Measurements from ENCODE around the gene ZNF319.
"Not testable (repeated sequence)": the region's sequence is repeated elsewhere in the genome, so short reads cannot be mapped to it uniquely, and the experiment has no call there.

The ZNF319 gene

DNA sequence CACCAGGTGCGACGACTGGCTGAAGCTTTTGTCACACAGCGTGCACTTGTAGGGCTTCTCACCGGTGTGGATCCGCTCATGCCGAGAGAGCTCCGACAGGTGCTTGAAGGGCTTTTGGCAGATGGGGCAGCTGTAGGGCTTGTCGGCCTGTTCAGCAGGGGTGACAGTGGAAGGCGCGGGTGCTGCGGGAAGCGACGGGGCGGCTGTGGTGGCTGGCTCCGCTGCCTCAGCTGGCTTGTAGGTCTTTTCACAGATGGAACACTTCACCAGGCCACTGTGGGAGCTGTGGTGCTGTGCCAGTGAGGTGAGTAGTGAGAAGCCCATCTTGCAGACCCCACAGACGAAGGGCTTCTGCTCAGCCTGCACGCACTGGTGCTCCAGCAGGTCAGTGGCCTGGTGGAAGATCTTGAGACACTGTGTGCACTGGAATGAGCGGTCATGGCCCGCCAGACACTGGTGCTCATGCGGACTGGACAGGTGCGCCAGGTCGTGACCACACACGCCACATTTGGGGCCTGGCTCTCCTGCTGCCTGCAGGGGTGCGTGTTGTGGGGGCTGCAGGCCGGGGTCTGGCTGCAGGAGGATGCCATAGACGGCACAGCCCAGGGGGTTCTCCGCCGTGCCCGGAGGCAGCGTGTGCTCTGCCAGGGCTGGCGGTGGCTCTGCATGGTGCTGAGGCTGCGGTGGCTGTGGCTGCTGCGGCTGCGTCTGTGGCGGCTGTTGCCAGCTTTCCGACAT is 2.8 kb downstream of the ZNF319 start:
- no peak for DNase-seq (ENCODE audit: low read depth)

DNA sequence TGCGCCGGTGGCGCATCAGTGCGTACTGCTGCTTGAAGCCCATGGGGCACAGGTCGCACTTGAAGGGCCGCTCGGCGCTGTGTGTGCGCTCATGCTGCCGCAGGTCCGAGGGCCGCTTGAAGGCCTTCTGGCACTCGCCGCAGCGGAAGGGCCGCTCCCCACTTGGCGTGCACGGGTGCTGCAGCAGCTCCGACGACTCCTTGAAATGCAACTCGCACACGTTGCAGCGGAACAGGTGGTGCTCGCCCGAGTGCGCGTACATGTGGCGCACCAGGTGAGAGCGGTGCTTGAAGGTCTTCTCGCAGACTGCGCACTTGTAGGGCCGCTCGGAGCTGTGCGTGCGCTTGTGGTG is 3.3 kb downstream of the ZNF319 start:
- no peak for DNase-seq (ENCODE audit: low read depth)

DNA sequence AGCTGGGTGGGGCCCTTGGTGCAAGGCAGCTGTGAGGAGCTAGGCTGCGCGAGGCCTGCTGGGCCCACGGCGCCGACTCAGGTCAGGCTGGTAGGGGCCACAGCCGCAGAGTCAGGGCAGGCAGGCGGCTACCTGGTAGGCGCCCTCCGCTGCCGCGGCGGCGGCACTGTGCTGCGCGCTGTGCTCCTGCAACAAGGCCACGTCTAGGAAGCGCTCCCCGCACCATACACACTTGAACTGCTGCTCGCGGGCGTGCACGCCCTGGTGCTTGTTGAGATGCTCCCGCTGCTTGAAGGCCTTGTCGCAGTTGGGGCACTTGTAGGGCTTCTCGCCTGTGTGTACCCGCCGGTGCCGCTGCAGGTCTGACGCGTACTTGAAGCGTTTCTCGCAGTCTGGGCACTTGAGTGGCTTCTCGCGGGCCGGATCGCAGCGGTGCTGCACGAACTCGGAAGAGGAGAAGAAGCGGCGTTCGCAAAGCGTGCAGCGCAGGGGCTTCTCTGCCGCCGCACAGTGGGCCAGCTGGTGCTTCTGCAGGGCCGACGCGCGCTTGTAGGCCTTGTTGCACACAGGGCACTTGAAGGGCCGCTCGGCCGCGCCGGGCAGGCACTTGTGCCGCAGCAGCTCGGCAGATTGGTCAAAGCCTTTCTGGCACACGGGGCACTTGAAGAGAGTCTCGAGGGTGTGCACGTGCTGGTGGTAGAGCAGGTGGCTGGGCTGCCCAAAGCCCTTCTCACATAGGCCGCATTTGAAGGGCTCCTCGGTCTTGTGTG is 3.9 kb downstream of the ZNF319 start:
- DNase-seq (ENCODE audit: low read depth) = no peak

DNA sequence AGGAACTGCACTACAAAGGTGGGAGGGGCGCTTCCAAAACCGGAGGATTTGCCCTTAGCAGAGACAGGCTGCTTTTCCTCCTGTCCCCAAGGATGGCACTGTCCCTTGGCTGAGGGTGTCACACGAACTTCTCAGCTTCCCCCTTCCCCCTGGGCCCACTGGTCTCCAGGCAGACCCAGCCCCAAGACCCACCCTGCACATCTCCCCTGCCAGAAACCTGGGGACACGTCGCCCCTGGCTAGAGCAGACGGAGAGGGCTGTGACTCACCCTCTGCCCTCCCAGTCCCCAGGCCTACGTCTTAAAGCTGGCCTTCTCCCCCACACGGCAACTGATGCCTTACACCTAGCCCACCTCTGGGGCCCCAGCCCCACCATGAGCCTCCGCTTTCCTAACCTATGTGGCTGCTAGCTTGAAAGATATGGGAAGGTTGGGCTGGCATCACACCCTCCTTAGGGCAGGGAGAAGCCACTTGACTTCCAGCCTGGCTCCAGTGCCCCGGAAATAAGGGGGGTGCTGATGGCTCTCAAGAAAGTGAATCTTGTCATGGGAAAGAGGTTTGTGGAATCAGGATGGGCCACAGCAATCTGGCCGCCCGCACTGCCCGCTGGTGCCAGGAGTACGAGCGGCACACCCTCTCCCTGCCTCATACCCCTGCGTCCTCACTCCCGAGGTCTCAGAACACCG is 4.6 kb downstream of the ZNF319 start:
- DNase-seq (ENCODE audit: low read depth) = no peak

DNA sequence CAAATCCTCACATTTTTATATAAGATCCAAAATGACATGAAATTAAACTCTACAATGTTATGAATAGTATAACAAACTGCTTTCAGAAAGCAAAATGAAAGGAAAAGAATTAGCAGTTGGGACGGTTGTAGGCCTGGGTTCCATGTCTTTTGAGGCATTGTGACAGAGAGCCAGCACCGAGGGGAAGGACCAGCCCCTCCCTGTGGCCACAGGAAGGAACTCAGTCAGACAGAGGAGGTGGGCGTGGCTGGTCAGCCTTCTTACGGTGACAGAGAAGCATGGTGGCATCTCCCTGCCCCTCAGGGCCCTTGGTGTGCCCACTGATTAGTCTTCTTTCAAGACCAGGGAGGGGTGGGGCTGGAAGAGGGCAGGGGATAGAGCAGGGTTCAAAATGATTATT is 5.7 kb downstream of the ZNF319 start:
- no peak for DNase-seq (ENCODE audit: low read depth)

DNA sequence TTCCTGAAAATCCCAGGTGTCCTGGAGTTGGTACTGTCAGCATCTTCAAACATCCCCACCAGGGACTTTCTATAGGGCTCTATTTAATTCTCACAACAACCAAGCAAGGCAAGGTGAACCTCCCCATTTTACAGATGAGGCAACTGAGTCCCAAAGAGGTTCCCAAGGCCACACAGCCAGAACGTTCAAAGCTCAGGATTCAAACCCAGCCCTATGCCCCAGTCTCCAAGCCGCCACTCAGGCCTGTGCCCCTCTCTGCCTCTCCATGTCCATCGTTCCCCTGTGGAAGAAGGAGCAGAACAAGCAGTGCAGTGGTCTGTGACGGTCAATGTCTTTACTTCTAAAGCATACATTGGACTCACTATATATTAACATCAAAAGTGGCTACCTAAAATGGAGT is 6.1 kb downstream of the ZNF319 start:
- DNase-seq (ENCODE audit: low read depth) = no peak

DNA sequence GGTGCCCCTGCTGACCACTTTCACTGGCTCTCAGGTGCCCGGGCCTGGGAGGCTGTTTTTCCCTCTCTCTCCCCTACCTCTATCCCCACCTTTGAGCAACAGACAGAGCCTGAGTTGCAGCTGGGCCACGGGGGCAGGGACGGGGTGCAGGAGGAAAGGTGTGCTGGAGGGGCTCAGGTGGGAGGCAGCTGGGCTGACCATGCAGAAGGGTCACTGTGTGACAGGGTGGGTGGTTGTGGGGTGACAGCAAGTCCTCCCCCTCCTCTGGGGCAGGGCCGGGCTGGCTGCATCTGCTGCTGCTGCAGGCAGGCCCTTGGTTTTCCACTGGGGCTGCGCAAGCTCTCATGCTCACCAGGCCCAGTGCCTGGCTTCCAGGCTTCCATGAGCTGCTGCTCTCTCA is 6.6 kb downstream of the ZNF319 start:
- no peak for DNase-seq (ENCODE audit: low read depth)

DNA sequence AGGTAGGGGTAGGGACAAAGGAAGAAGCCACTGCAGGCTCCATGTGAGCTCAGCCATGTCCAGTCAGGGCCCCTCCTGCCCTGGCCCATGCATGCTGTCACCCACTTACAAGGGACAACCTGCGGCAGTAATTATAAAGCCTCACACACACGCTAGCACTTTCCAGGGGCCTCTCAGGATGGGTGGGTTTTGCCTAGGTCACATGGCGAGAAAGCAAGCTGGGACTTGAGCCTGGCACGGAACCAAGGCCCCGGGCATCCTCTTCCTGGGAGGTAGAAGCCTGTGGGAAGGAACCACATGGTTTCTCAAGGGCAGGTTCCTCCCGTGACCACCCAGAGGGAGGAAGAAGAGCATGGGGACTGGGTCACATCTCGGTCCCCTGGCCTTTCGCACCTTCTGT is 7.0 kb downstream of the ZNF319 start:
- DNase-seq (ENCODE audit: low read depth) = no peak

DNA sequence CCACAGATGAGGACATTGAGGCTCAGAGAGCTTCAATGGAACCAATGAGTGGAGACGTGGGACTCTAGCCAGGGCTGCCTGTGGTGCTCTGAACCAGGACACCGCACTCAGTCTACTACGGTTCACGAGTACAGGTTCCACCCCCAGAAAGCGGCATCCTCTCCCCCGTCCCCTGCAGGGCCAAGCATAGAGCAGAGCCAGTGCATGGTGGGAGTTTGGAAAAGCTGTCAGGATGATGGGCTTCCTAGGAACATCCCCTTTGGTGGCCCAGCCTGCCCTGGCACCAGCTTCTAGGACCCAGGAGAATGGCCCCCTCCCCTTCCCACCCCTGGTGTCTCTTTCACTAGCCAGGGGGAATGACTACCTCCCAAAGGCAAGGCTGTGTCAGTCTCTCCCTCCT is 8.4 kb downstream of the ZNF319 start:
- DNase-seq (ENCODE audit: low read depth) = no peak

DNA sequence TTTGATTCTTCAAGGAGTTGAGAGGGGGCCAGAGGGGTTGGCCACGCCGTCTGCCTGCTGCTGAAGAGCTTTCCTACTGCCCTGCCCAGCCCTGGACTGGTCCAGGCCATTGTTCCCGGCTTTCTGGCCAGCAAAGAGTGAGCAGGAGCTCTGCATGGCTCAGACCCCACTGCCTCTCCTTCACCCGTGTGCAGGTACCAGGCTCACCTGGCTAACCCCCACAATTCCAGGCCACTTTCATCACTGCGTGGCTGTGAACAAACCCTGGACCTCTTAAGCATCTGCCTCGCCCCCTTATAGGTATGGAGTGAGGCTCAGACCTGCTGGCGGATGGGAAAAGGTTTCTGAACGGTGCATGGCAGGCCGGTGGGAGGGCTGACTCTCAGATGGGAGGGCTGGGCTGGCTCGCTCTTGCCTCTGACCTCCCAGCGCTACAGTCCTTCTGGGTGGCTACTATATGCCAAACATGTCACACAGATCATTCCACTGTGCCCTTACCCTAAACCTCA is 8.9 kb downstream of the ZNF319 start:
- no peak for DNase-seq (ENCODE audit: low read depth)

DNA sequence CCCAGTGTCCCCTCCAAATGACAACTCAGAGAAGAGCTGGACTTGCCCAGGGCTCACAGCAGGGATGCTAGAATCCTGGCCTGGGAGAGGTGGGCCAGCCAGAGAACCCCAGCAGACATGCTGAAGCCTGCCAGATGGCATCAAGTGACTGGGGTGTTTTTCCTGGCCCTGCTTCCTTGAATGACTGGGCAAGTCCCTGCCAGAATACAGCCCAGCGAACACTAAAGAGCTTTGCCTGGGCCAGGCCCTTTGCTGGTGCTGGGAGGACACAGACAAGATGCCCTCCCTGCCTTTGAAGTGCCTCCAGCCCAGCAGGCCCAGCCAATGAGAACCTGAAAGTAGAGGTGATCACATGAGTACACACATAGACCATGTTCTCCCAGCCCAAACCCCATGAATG is 11.5 kb downstream of the ZNF319 start:
- no peak for DNase-seq (ENCODE audit: low read depth)

DNA sequence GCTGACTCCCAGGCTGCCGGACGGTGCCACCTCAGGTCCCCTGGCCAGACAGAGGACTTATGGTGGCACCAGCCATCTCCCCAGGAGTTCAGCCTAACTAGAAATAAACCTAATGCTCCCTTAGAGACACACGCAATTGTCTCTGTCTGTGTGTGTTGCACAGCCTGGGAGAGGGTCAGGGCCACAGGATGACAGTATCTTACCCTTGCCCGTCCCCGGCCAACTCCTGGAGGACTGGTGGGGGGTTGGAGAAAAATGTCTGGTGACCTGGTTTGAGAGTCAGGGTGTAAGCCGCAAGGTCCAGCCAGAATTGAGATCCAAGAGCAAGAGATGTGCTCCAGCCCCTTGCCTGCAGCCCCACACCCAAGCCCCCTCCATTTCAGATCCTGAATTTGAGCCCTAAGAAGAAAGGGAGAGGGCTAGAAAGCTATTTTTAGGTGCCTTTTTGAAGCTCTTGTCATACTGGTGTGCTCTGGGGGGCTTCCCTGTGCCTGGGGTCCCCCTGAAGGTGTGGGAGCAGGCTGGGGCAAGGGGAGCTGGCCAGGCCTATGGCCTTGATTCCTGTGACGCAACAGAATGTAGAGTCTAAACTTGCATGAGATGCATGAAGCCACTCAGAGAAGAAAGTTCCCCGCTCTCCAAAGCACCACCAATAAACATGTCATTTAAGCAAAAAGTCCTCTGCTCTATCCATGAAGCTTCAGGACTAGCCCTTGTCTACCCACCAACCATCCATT is 12.9 kb downstream of the ZNF319 start:
- no peak for DNase-seq (ENCODE audit: low read depth)

DNA sequence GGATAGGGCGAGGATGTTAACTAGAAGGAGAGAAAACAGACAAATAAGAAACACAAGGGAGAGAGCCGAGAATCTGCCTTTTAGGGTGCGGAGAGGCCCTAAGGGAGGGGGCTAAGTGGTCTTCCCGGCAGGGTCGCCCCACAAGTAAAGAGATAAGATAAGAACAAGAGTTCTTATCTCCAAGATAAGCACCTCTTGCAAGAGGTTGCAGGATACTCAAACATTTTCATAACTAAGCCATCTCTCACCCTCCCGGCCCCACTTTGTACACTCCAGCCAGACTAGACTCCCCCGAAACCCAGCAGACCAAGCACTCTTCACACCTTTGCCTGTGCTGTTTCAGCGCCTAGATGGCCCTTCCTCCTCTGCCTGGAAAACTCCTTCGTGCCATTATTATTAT is 14.3 kb downstream of the ZNF319 start:
- no peak for DNase-seq (ENCODE audit: low read depth)

DNA sequence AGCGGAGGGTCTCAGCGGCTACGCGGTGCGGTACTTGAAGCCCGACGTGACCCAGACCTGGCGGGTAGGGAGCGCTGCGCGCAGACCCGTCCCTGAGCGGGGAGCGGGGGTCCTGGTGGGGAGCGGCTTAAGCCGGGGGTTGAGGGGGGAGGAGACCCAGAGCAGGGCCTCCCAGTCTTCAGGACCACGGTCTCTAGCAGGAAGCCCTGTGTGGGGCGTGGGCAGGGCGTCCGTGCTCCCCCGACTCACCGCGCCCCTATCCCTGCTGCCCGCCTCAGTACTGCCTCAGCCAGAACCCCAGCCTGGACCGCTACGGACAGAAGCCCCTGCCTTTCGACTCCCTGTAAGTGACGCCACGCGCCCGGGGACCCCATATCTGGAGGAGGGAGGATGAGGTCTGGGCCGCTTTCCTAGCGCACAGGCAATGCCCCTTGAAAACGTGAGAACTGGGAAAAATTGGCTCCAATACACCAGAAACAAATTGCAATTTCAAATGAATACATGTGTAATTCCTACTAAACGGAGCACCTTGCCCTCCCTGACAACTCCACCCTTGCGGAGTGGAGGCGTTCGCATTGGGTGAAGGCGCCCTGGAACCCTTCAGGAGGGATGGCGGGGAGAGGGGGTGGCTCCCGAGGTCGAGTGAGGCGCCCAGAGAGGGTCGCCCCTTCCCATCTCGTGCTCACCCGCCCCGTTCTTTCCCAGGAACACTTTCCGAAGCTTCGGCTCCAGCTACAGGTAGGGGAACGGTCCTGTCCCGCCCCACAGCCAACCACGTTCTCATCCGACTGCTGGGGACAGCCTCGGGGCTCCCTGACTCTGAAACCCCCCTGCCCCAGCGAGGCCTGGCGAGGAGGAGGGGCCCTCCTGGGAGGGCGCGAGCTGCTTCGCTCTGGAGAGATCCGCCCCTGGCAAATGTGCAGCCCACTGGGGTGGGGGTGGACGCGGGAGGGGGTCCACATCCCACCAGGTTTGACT is 15.0 kb downstream of the ZNF319 start:
- no peak for DNase-seq (ENCODE audit: low read depth)

DNA sequence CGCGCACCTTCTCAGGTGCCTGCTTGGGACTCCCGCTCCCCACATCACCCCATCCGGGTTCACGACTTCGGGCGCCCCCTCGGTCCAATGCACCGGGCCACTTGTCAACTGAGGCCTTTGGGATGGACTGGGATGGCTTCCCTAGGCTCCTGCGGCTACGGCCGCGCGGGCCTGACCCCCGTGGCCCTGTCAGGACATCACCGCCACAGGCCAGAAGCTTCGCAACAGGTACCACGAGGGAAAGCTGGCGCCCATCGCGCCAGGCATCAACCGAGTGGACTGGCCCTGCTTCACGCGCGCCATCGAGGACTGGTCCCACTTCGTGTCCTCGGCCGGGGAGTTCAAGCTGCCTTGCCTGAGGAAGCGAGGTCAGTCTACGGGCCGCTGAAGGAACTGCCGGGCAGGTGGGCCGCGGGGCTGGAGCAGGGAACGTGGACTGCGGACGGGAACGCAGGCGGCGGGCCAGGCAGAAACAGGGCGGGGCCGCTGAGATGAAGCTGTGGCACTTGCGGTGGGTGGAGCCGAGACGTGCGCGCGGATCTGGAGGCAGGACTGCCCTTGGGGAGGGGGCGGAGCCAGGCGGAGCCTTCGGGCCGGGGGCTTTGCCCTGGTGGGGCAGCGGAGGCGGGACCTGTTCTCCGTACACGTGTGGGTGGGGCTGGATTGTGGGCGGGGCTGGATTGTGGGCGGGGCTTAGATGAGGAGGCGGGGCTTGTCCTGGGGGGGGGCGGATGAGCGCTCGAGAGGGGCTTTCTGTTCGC is 15.8 kb downstream of the ZNF319 start:
- DNase-seq (ENCODE audit: low read depth) = no peak

DNA sequence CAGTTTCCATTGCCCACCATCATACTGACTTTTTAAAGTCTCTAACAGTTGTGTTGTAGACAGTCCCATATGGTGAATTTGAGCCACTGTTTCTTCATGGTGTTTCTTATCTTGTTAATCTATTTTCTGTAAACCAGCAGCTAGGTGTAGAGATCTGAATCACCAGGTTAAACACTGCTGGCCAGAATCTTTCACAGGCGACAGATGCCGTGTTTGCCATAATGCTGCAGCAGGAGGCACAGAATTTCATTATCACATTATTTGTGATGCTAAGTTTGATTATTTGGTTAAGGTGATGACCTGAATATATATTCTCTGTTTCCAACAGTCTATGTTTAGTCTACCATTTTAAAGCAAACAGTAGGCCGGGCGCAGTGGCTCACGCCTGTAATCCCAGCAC is 18.1 kb downstream of the ZNF319 start:
- DNase-seq (ENCODE audit: low read depth) = no peak

DNA sequence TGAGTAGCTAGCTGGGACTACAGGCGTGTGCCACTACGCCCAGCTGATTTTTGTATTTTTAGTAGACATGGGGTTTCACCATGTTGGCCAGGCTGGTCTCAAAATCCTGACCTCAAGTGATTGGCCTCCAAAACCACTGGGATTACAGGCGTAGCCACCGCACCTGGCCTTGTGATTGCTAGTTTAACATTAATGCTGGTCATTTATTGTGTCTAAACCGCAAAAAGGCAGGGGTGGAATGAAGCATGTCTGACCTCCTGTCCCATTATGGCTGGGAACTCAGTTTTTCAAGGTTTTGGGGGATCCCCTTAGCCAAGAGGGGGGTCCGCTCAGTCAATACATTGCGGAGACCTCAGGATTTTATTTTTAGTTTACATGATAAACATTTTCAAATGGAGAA is 18.8 kb downstream of the ZNF319 start:
- DNase-seq (ENCODE audit: low read depth) = no peak

DNA sequence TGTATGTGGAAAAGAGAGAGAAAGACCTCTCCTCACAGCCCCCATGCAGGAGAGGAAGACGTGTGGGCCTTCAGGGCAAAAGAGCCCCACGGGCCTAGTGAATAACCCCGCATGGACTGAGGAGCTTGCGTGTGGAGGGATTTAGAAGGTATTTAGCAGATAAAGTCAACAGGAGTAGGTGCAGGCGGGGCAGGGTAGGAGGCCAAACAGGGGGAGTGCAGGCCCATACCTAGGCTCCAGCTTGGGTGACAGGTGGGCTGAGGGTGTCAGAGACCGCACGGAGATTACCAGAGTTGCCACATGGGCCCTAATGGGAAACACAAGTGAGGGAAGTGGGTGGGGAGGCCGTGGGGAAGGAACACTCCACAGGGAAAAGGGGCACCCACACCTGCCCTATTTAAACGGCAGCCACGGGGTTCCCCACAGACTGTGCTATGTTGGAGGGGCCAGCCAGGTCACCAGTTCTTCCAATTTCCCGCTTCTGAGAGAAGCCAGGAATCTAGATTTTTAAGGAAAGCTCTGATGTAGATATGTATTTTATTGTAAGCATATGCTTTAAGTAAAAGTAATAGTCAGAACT is 21.4 kb downstream of the ZNF319 start:
- no peak for DNase-seq (ENCODE audit: low read depth)

DNA sequence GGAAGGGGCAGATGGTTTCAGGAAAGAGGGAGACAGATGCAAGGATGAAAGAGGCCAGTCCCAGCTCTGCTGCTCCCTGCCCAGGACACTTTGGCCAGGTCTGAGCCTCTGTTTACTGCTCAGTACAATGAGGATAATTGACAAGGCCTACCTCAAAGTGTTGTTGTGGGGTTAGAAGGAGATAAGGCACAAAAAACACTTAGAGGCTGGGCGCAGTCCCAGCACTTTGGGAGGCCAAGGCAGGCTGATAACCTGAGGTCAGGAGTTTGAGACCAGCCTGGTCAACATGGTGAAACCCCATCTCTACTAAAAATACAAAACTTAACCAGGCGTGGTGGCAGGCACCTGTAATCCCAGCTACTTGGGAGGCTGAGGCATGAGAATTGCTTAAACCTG is 22.4 kb downstream of the ZNF319 start:
- not testable (repeated sequence) for DNase-seq (ENCODE audit: low read depth)

All from HS-5 (cell line).